Smooth muscle cell (in vitro differentiated cells): Measurements from ENCODE around the gene B9D1. TPM values are rescaled to one million over a fixed set of nuclear protein-coding genes. Genes with fewer than 3 reads are reported as not detected.

Experiments
- DNase-seq: peaks from one replicate; lab custom pipeline; 2025; ENCODE audit not compliant: unreplicated experiment; lab: John Stamatoyannopoulos, UW
- H2AFZ ChIP-seq: fragments of 200-600 bp; sonication (generic); 2 replicates; pipeline ENCODE4 v1.6.0; 2016; ENCODE audit warnings: antibody characterized with exemption, low read depth, mild to moderate bottlenecking
- H3F3A ChIP-seq: fragments of 200-600 bp; sonication (generic); 2 replicates; pipeline ENCODE4 v1.6.0; 2017; ENCODE audit warnings: antibody characterized with exemption, low read depth
- H3K27ac ChIP-seq: fragments of 200-600 bp; sonication (generic); 2 replicates; pipeline ENCODE4 v1.5.1; 2016; ENCODE audit warnings: low read depth, mild to moderate bottlenecking
- H3K27me3 ChIP-seq: fragments of 200-600 bp; sonication (generic); 2 replicates; pipeline ENCODE4 v1.6.1; 2016; ENCODE audit warnings: low read depth, mild to moderate bottlenecking
- H3K36me3 ChIP-seq: fragments of 200-600 bp; sonication (generic); 2 replicates; pipeline ENCODE4 v1.5.1; 2016; ENCODE audit warnings: low read depth
- H3K4me1 ChIP-seq: fragments of 200-600 bp; sonication (generic); 2 replicates; pipeline ENCODE4 v1.5.1; 2016; ENCODE audit warnings: low read depth
- H3K4me2 ChIP-seq: fragments of 200-600 bp; sonication (generic); 2 replicates; pipeline ENCODE4 v1.6.0; 2016; ENCODE audit warnings: mild to moderate bottlenecking
- H3K4me3 ChIP-seq: fragments of 200-600 bp; sonication (generic); 2 replicates; pipeline ENCODE4 v1.5.1; 2016; ENCODE audit warnings: mild to moderate bottlenecking
- H3K79me2 ChIP-seq: fragments of 200-600 bp; sonication (generic); 2 replicates; pipeline ENCODE4 v1.6.0; 2016; ENCODE audit warnings: low read depth, mild to moderate bottlenecking
- H3K9ac ChIP-seq: fragments of 200-600 bp; sonication (generic); 2 replicates; pipeline ENCODE4 v1.6.0; 2016; ENCODE audit warnings: low read depth
- H3K9me3 ChIP-seq: fragments of 200-600 bp; sonication (generic); replicated peaks from 2 replicates; pipeline ENCODE4 v1.5.1; 2016; ENCODE audit warnings: low read depth
- H4K20me1 ChIP-seq: fragments of 200-600 bp; sonication (generic); 2 replicates; pipeline ENCODE4 v1.6.0; 2016; ENCODE audit warnings: low read depth
- CTCF ChIP-seq: fragments of 200-600 bp; sonication (generic); IDR thresholded peaks from 2 replicates; pipeline ENCODE4 v1.5.1; 2017; ENCODE audit warnings: borderline replicate concordance, mild to moderate bottlenecking, antibody characterized with exemption; ENCODE audit not compliant: insufficient read depth, poor library complexity, severe bottlenecking
- WGBS: methylation state at CpG from one replicate; pipeline ENCODE4 v1.1.7; 2016; ENCODE audit warnings: low lambda C conversion rate; 5-methylcytosine and 5-hydroxymethylcytosine counted together
- polyA plus RNA-seq: library from polyadenylated mRNA; unstranded; fragments of >200 nt; fragmentation: Nextera tagmentation; extraction: Ambion mirVana; gene quantifications from 2 replicates; pipeline ENCODE4 v1.2.1, GENCODE V29; 2016
- total RNA-seq: library from RNA; depleted of rRNA; stranded (reverse); fragments of >200 nt; gene quantifications from 2 replicates; pipeline ENCODE4 v1.2.3, GENCODE V29; 2014

The B9D1 gene
- total and polyA plus RNA-seq, 2 experiments from 2014 or later = 21.9 to 45.5 TPM

- Histone ChIP-seq H3K27me3 (no peaks in the 10 kb centered on the region), H2AFZ (no peak overlapping the region), H3K4me3 (no peak overlapping the region), H3K79me2 (no peaks in the 10 kb centered on the region), H3K4me2 (peak overlapping the region; percentile 36), H3K4me1 (peaks cover 7% of the 10 kb centered on the region), H4K20me1 (no peaks in the 10 kb centered on the region), H3K9me3 (no peaks in the 10 kb centered on the region), H3F3A (peaks cover 17% of the 10 kb centered on the region), H3K9ac (no peak overlapping the region), H3K27ac (peak overlapping the region; percentile 33), H3K36me3 (no peaks in the 10 kb centered on the region)
- DNase-seq = no peak
- TF ChIP-seq CTCF = no peak
- 26% methylated on average over 1 of the region's 1 CpG for WGBS
These were observed 39.6 kb upstream of the B9D1 start for GRCh38 chr17:19402171-19402570.

- Histone ChIP-seq H3K36me3 (no peaks in the 10 kb centered on the region), H4K20me1 (no peaks in the 10 kb centered on the region), H3K4me3 (no peak overlapping the region), H3K79me2 (no peaks in the 10 kb centered on the region), H3K9ac (no peak overlapping the region), H3K27me3 (no peaks in the 10 kb centered on the region), H3F3A (peaks cover 17% of the 10 kb centered on the region), H3K4me1 (peaks cover 7% of the 10 kb centered on the region), H3K4me2 (peak overlapping the region; percentile 36), H3K9me3 (no peaks in the 10 kb centered on the region), H3K27ac (peak overlapping the region; percentile 33), H2AFZ (no peak overlapping the region)
- no peak for TF ChIP-seq CTCF
- DNase-seq = no peak
- WGBS = 67% methylated on average over 8 of the region's 8 CpGs
These were observed 38.9 kb upstream of the B9D1 start for GRCh38 chr17:19401321-19402010.

GRCh38 chr17:19399750-19400450, 37.4 kb upstream of the B9D1 start:
- Histone ChIP-seq H3K36me3 (no peaks in the 10 kb centered on the region), H3K27ac (no peak overlapping the region), H3K79me2 (no peaks in the 10 kb centered on the region), H2AFZ (no peak overlapping the region), H3K4me2 (no peak overlapping the region), H3F3A (peaks cover 20% of the 10 kb centered on the region), H3K4me3 (no peak overlapping the region), H3K9me3 (no peaks in the 10 kb centered on the region), H3K9ac (no peak overlapping the region), H3K27me3 (no peaks in the 10 kb centered on the region), H3K4me1 (peaks cover 7% of the 10 kb centered on the region), H4K20me1 (no peaks in the 10 kb centered on the region)
- DNase-seq = no peak
- 91% methylated on average over 3 of the region's 3 CpGs for WGBS
- TF ChIP-seq CTCF = no peak
